Testis (tissue), 2 donors: ENCODE measurements around the gene LRP2BP.
"Not testable (repeated sequence)": the region's sequence is repeated elsewhere in the genome, so short reads cannot be mapped to it uniquely, and the experiment has no call there.

Experiments
- POLR2A ChIP-seq: fragments of 450-650 bp; IDR thresholded peaks from one replicate; pipeline ENCODE4 v1.6.1; 2017; ENCODE audit warnings: antibody characterized with exemption, mild to moderate bottlenecking, moderate library complexity
- TF ChIP-seq, protein P1 (sequence below), 3 experiments: fragments of 450-650 bp in 2 of 3; fragments of 200-600 bp in 1 of 3; sonication (generic) in 1 of 3; IDR thresholded peaks; one replicate each; pipeline ENCODE4 v1.5.1; 2016 to 2019; ENCODE audit warnings: antibody characterized with exemption in 3 of 3, mild to moderate bottlenecking in 2 of 3, moderate library complexity in 1 of 3

DNA sequence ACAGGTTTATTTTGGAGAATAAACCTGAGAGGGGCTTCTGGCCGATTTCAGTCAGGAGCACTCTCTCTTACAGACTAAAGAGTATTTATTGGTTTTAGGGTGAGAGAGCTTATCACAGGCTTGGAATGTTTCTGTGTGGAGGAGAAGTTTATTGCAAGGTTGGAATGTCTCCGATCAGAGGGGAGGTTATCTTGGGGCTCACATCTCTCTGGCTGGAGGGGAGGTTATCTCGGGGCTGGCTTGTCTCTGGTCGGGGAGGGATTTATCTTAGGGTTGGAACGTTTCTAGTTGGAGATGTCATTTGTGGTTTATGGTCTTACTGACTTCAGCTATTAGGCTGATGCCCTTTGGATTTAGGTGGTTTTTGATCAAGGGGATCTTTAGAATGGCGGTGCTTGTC is 71.4 kb downstream of the LRP2BP start:
- TF ChIP-seq, protein P1, sequence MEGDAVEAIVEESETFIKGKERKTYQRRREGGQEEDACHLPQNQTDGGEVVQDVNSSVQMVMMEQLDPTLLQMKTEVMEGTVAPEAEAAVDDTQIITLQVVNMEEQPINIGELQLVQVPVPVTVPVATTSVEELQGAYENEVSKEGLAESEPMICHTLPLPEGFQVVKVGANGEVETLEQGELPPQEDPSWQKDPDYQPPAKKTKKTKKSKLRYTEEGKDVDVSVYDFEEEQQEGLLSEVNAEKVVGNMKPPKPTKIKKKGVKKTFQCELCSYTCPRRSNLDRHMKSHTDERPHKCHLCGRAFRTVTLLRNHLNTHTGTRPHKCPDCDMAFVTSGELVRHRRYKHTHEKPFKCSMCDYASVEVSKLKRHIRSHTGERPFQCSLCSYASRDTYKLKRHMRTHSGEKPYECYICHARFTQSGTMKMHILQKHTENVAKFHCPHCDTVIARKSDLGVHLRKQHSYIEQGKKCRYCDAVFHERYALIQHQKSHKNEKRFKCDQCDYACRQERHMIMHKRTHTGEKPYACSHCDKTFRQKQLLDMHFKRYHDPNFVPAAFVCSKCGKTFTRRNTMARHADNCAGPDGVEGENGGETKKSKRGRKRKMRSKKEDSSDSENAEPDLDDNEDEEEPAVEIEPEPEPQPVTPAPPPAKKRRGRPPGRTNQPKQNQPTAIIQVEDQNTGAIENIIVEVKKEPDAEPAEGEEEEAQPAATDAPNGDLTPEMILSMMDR (IDR thresholded peaks at IDR 0.05) = not testable (repeated sequence)
- not testable (repeated sequence) for TF ChIP-seq POLR2A
